B cell (primary cell): ENCODE data around the gene DGKZ.

Experiments used
- EZH2 ChIP-seq: IDR thresholded peaks from 2 replicates; pipeline ENCODE4 v1.6.1; 2012; ENCODE audit warnings: borderline replicate concordance, low read depth, mild to moderate bottlenecking, moderate library complexity, low read length; ENCODE audit not compliant: insufficient read depth, poor library complexity, severe bottlenecking
- TF ChIP-seq, protein P1 (sequence below): fragments of 200-600 bp; IDR thresholded peaks from one replicate; pipeline ENCODE4 v1.8.0; 2022; ENCODE audit warnings: antibody characterized with exemption, mild to moderate bottlenecking

DNA sequence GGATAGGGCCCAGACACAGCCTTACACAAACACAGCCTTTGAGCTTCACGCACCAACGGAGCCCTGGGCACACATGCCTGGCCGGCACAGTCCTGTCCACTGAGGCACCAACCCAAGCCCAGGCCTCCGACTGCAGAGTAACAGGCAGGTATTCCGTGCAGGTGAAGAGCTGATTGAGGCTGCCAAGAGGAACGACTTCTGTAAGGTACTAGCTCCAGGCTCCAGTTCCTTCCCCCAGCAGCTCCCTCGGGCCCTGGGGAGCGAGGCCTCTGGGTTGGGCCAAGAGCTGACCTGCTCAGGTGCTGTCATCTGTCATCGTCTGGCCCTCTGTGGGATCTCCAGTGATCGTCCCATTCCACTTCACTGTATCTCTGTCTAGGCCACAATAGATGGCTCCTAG is 31.0 kb downstream of the DGKZ start:
- TF ChIP-seq, protein P1, sequence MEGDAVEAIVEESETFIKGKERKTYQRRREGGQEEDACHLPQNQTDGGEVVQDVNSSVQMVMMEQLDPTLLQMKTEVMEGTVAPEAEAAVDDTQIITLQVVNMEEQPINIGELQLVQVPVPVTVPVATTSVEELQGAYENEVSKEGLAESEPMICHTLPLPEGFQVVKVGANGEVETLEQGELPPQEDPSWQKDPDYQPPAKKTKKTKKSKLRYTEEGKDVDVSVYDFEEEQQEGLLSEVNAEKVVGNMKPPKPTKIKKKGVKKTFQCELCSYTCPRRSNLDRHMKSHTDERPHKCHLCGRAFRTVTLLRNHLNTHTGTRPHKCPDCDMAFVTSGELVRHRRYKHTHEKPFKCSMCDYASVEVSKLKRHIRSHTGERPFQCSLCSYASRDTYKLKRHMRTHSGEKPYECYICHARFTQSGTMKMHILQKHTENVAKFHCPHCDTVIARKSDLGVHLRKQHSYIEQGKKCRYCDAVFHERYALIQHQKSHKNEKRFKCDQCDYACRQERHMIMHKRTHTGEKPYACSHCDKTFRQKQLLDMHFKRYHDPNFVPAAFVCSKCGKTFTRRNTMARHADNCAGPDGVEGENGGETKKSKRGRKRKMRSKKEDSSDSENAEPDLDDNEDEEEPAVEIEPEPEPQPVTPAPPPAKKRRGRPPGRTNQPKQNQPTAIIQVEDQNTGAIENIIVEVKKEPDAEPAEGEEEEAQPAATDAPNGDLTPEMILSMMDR, result no peak
- TF ChIP-seq EZH2, result no peak
